ENCODE measurements around the gene RALGPS1. TPM values are rescaled to one million over a fixed set of nuclear protein-coding genes. Genes with fewer than 3 reads are reported as not detected.
A peak's percentile ranks its signal among the peaks of the same experiment; 100 is the strongest.

The RALGPS1 gene
- total RNA-seq, 2 donors from 2014 or later, result 15.3 to 79.4 TPM

GRCh38 chr9:126962336-126962735 is 47.8 kb downstream of the RALGPS1 start:
- ATAC-seq (no peak), DNase-seq (no peak)
- no peak overlapping the region for H3K27ac ChIP-seq
- H3K27me3 ChIP-seq, result no peaks in the 10 kb centered on the region
- intact Hi-C loops (cut with DNase I), result no loop called here
- H3K4me1 ChIP-seq, result peaks cover 9% of the 10 kb centered on the region
- no peaks in the 10 kb centered on the region for H3K9me3 ChIP-seq
- TF ChIP-seq CTCF (IDR thresholded peaks at IDR 0.05) (no peak), POLR2A (IDR thresholded peaks at IDR 0.05) (no peak)
- no peak overlapping the region for H3K4me3 ChIP-seq
- 81 to 84% methylated on average over 5 to 6 of the region's 6 CpGs for WGBS, 2 donors
- H3K36me3 ChIP-seq (replicated peaks in 1 of 2; ENCODE audit: insufficient read depth in 1 of 2, low read depth in 2 of 2), result peaks cover 0 to 3% of the 10 kb centered on the region in 2 donors

- no peak for ATAC-seq
- H3K9me3 ChIP-seq, result no peaks in the 10 kb centered on the region
- no peak for DNase-seq
Observed at GRCh38 chr9:126965077-126965476, 50.5 kb downstream of the RALGPS1 start.

GRCh38 chr9:126965541-126966428 is 51.2 kb downstream of the RALGPS1 start:
- Histone ChIP-seq H3K4me1 (no peaks in the 10 kb centered on the region), H3K27me3 (no peaks in the 10 kb centered on the region), H3K4me3 (no peak overlapping the region), H3K27ac (no peak overlapping the region), H3K36me3 (replicated peaks in 1 of 2; ENCODE audit: insufficient read depth in 1 of 2, low read depth in 2 of 2) (peaks cover 0 to 3% of the 10 kb centered on the region in 2 donors), H3K9me3 (no peaks in the 10 kb centered on the region)
- ATAC-seq (no peak), DNase-seq (peak in 1 of 4 donors; percentile 14)
- TF ChIP-seq POLR2A (IDR thresholded peaks at IDR 0.05), result no peak
- TF ChIP-seq CTCF (IDR thresholded peaks at IDR 0.05), result peak in 5 of 7 experiments; percentile 18 to 31 (median 20)
- WGBS, 2 donors, result 88 to 91% methylated on average over 10 to 12 of the region's 12 CpGs
- intact Hi-C loops (cut with DNase I), result no loop called here

More at GRCh38 chr9:126965077-126965476, 50.5 kb downstream of the RALGPS1 start:
- 84 to 93% methylated on average over 3 of the region's 3 CpGs for WGBS, 2 donors
- Histone ChIP-seq H3K27me3 (no peaks in the 10 kb centered on the region), H3K4me1 (no peaks in the 10 kb centered on the region), H3K36me3 (replicated peaks in 1 of 2; ENCODE audit: insufficient read depth in 1 of 2, low read depth in 2 of 2) (peaks cover 0 to 3% of the 10 kb centered on the region in 2 donors), H3K4me3 (no peak overlapping the region), H3K27ac (no peak overlapping the region)
- intact Hi-C loops (cut with DNase I), result no loop called here
- TF ChIP-seq CTCF (IDR thresholded peaks at IDR 0.05), result no peak
- no peak for TF ChIP-seq POLR2A (IDR thresholded peaks at IDR 0.05)

- H3K36me3 ChIP-seq (replicated peaks in 1 of 2; ENCODE audit: insufficient read depth in 1 of 2, low read depth in 2 of 2), result no peaks in the 10 kb centered on the region
- intact Hi-C loops (cut with DNase I), result no loop called here
- no peak for ATAC-seq
- no peak for TF ChIP-seq CTCF (IDR thresholded peaks at IDR 0.05)
- no peak for TF ChIP-seq POLR2A (IDR thresholded peaks at IDR 0.05)
- no peak overlapping the region for H3K4me3 ChIP-seq
- DNase-seq, result no peak
- no peaks in the 10 kb centered on the region for H3K27me3 ChIP-seq
- WGBS, 2 donors, result 94 to 97% methylated on average over 2 of the region's 2 CpGs
- no peak overlapping the region for H3K27ac ChIP-seq
- H3K4me1 ChIP-seq, result no peaks in the 10 kb centered on the region
- no peaks in the 10 kb centered on the region for H3K9me3 ChIP-seq
Observed at GRCh38 chr9:126971261-126971660, 56.7 kb downstream of the RALGPS1 start.
